HG03108 (cell line): ENCODE results near the gene CEACAM8.
"Not testable (repeated sequence)": the region's sequence is repeated elsewhere in the genome, so short reads cannot be mapped to it uniquely, and the experiment has no call there.

ENCODE experiments used
- ATAC-seq: cut with Tn5 transposase; IDR thresholded peaks from one replicate; pipeline ENCODE4 v1.9.1; 2021; ENCODE audit warnings: moderate library complexity; ENCODE audit not compliant: unreplicated experiment

Gene CEACAM8

DNA sequence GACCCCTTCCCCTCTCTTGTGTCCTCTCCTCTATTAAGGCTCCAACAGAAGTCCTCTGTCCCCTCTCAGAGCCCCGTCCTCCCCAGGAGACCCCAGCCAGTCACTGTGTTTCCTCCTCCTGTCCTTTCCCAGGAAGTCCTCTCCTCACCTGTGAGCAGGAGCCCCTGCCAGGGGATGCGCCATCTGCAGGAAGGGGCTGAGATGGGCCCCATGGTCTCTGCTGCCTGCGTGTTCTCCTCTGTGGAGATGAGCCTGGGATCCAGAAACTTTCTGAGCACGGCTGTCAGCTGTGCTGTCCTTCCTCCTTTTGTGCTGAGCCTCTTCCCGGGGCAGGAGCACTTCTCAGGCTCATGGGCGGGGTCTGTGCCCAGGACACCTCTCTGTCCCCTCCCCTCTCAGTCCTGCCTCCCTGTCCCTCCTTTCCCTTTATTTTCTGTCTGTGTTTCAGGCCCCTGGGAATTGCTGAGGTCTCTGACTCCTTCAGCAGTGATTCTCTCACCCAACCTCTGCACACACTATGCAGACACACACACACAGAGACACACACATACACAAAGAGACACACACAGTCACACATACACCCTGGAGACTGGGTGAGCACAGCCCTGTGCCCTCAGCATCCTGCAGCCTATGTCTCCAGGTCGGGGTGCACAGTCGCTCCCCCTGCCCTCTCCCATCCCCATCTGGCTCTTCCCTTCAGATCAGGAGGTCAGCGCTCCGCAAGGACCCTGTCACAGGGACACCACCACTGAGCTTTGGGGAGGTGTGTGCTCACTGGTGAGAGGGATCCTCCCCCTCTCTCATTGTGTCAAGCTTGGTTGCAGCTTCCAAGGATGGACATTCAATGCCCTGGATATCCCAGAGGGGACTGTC, at the start of gene CEACAM8:
CEACAM8 (minus strand) TSS at position 308 of the 873 bp plus-strand sequence; CDS start at position 212, 96 bp downstream.
- ATAC-seq = no peak

GRCh38 chr19:42639324-42640092, 44.8 kb upstream of the CEACAM8 start:
- ATAC-seq = not testable (repeated sequence)

DNA sequence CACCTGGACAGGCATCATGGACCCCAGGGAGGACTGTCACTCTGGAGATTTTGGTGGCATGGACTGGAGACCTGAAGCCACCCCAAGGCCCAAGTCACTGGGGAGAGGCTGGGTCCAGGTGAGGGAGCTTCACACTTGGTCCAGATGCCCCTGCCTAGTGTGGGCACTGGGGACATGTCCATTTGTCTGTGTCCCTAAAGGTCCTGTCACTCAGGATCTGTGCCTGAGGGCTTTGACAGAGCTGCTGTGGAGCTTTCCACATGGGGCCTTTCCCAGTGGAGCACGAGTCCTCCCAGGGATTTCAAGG, 40.5 kb upstream of the CEACAM8 start:
- ATAC-seq = no peak

- no peak for ATAC-seq
These were observed 39.9 kb upstream of the CEACAM8 start for GRCh38 chr19:42634409-42635232.

DNA sequence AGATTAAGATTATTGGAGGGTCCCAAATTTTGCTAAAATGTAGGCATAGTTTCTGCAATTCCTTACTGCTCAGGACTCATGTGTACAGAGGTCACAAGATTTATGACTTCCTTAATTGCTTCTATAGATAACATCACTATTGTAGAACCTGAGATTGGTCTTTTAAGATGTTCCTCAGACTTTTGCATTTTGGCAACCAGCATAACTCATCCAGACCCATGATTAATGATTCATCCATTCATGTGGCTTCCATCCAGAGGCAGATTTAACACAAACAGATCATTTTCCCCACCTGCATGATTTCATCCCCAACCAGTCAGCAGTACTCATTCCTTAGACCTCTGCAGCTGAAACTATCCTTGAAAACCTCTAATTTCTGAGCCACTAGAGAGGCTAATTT, 34.5 kb upstream of the CEACAM8 start:
- ATAC-seq = no peak

DNA sequence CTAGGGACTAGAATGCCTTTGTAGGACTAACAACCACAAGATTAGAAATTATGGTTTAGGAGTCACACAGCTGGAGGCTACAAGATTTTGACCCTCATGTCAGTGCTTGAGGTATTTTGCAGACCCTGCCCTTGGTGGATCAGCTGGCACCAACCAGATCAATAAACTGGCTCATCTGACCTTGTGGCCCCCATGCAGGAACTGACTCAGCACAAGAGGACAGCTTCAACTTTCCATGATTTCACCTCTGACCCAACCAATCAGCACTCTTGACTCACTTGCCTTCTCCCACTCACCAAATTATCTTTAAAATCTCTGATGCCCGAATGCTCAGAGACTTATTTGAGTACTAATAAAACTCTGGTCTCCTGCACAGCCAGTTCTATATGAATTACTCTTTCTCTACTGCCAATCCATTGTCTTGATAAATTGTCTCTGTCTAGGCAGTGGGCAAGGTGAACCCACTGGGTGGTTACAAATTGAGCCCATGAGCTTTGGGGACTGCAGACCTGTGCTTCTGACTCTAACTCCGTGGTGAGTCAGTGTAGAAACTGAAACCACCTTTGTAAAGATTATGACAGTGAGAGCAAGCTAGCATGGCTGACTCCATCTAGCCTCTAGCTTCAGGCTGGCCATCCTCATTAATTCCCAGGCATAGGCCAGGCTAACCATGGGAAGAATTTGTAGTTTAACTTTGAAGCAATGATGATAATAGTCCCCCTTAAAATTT, 33.9 kb upstream of the CEACAM8 start:
- ATAC-seq = no peak

DNA sequence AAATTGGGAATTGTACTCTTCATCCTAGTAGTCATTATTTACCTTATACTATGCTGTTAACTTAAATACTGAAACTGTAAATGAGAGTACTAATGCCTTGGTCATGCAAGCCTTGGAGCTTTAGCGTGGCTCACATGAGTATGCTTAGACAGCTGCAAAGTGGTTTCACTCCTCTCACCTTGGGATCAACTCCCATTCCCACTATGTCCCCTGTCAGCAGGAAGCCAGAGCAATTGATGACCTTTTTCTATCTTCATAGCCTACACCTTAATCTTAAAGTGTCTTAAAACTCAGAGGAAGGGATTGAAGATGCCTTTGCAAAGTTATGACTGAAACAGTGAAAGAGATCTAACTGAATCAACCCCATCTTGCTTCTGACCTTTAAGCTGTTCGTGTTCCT, 33.2 kb upstream of the CEACAM8 start:
- ATAC-seq = no peak

DNA sequence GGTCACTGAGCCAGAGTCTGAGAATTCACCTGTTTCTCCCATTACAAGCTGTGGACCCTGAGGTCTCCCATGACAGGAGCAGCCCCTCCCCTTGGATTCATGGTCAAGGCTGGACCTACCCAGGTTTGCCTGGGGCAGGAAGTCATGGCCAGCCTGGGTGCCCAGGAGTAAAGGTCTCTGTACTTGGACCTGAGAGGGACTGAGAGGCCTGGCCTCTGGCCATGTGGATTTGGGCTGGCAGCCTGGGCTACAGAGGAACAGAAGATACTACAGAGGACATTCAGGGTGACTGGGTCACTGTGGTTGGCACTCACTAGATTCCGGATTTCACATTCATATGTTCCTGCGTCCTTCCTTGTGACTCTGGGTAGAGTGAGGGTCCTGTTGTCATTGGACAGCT, 31.5 kb upstream of the CEACAM8 start:
- ATAC-seq = no peak

DNA sequence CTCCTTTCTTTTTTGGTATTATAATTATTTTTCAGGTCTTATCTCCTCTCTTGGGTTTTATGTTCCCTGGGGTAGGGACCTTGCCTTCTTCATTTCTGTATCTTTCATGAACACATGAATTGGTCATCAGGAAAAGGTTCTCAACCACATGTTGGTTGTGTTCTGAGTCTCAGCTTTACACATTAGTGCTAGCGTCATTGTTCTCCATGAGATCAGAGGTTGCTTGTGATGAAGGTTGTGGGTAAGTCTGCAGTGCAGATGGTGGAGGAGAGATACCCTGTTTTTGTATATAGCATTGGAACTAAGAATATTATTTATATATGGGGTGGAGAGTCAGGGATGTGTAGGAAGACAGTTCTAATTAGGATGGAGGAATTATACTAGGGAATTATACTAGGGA, 24.5 kb upstream of the CEACAM8 start:
- no peak for ATAC-seq

DNA sequence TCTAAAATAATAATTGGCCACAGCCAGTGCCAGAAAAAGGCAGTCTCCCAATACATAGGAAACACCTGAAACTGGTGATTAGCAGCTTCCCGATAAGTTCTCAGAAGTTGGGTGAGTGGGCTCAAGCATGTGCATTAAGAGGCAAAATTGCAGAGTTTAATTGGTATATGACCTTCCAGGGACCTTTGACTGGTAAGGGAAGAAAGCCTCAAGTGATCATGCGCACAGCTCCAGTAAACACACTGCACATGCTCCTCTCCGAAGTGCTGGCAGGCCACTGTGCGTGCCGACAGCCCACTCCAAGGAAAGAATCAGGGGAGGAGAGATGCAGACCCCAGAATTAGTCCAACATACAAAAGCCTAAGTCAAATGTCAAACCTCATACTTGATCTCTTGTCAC, 18.9 kb upstream of the CEACAM8 start:
- ATAC-seq = no peak

DNA sequence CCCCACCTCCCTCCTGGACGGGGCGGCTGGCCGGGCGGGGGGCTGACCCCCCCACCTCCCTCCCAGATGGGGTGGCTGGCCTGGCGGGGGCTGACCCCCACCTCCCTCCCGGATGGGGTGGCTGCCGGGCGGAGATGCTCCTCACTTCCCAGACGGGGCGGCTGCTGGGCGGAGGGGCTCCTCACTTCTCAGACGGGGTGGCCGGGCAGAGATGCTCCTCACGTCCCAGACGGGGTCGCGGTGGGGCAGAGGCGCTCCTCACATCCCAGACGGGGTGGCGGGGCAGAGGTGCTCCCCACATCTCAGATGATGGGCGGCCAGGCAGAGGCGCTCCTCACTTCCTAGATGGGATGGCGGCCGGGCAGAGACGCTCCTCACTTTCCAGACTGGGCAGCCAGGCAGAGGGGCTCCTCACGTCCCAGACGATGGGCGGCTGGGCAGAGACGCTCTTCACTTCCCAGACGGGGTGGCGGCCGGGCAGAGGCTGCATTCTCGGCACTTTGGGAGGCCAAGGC, 15.7 kb upstream of the CEACAM8 start:
- ATAC-seq = not testable (repeated sequence)

- no peak for ATAC-seq
These were observed 12.1 kb upstream of the CEACAM8 start for GRCh38 chr19:42606660-42607351.

- no peak for ATAC-seq
These were observed 7.2 kb upstream of the CEACAM8 start for GRCh38 chr19:42601811-42602443.

GRCh38 chr19:42596391-42597072, 1.8 kb upstream of the CEACAM8 start:
- no peak for ATAC-seq

DNA sequence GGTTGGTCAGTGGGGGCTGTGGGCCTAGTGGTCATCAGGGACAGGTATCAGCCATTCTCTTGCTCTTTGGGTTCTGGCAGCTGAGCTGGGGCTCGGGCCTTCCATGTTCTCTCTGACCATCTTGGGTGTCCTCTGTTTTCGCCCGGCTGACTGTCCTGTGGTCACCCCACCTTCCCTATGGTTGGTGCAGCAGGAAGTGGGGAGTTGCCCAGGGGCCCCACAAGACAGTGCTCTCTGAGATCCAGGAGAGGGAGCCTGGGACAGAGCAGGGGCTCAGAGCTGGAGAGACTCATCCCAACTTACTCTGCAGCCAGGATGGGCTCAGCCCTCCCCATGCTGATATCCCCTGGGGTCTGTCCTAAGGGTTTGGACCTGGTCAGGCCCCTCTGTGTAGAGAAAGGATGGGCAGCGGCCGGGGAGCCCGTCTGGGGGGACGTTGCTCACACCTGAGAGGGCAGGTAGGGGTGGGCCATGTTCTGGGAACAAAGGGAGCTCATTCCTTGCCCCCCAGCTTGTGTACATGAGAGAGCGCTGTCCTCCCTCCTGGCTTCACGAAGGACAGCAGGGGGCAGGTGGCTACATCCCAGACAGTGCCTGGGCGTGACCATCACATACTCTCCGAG, 937 bp upstream of the CEACAM8 start:
- ATAC-seq = no peak

- ATAC-seq = no peak
These were observed 4.9 kb downstream of the CEACAM8 start for GRCh38 chr19:42589792-42590191.

DNA sequence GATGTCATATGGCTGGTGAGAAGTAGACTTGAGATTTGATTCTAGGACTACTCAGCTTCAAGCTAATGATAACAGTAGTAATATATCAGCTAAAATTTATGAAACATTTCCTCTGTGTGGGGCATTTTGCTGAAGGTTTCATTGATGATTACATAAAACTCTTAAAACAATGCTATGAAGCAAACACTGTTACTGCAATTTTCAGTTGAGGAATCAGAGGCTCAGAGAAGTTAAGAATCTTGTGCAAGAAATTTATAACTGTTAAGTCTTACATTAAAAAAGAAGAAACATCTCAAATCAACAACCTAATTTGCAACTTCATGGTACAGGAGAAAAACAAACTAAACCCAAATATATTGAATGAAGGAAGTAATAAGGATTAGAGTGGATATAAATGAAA, 10.3 kb downstream of the CEACAM8 start:
- no peak for ATAC-seq

DNA sequence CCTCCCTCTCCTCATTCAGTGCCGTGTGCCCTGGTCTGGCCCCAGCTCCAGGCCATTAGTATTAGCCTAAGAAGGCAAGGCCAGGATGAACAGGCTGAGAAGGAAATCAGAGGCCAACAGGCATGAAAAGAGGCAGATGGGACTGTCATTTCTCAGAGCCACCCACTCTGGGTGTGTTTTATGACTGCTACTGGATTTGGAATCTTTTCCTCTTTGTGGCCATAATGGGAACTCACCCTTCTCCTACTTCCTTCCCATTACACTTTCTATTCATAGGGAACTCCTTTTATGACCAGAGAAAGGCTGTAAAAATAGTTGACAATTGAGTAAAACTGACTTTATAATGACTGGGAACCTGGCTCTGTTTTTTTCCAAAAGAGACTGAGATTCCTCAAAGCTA, 17.7 kb downstream of the CEACAM8 start:
- ATAC-seq = no peak
